DMS79 treated with DMSO at 0.1 percent for 48 hours (cell line): Measurements from ENCODE around the gene TNS3.

Experiments
- DNase-seq: peaks from one replicate; lab custom pipeline; 2025; lab: John Stamatoyannopoulos, UW

TNS3 gene

DNA sequence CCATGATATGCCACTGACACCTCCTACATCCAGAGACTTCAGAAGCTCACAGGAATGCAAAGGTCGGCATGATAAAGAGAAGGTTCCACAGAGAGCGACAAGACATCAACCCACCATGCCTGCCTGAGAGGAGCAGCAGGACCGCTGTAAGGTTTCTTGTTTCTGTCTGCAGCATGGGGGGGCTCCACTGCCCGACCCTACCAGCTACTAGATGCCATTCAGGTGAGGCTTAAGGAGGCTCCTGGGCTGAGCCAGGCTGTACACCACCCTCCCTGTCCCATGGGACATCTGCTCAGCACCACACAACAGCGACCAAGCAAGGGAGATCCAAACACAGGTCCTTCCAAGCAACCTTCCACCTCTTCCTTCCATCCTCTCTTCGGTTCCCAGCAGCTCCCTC is 234.6 kb downstream of the TNS3 start:
- DNase-seq, result no peak

DNA sequence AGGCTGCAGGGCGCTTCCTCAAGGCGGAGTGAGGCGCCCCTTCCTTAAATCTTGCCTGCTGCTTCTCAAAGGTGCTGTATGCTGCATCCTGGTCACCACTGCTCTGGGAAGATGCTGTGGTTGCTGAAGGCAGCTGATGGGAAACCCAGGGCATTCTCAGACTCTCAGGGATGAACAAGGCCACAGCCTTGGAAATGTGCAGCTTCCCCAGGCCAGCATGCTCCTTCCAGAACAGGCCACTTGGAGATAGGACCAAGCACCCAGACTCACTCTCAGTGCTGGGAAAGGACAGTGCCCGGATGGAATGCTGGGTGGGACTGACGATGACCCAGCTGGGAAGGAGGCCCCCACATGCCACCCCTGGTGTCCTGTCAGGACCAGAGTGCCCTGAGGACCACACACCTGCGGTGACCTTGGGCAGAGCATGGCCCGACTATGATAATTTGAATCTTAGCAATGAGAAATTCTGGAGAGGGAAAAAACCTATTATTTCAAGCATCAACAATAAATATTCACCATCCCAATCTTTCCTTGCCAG is 235.5 kb downstream of the TNS3 start:
- DNase-seq, result no peak

DNA sequence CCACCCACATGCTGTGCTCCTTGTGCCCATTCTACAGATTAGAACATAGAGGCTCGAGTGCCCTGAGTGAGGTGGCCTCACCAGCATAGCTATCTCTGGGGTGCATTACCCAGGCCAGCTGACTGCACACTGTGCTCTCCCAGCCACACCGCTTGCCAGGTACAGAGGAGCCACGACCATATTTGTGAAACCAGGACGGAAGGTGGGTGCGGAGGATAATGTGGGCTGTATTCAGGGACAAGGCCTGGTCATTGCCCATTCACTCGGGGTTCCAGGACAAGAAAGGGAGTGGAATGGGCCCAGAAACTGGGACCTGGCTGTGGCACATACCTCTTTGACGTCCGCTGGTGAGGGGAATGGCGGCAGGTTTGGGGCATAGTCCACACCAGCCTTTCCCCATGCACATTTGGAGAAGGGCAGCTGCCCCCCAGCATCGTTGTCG is 236.0 kb downstream of the TNS3 start:
- no peak for DNase-seq

DNA sequence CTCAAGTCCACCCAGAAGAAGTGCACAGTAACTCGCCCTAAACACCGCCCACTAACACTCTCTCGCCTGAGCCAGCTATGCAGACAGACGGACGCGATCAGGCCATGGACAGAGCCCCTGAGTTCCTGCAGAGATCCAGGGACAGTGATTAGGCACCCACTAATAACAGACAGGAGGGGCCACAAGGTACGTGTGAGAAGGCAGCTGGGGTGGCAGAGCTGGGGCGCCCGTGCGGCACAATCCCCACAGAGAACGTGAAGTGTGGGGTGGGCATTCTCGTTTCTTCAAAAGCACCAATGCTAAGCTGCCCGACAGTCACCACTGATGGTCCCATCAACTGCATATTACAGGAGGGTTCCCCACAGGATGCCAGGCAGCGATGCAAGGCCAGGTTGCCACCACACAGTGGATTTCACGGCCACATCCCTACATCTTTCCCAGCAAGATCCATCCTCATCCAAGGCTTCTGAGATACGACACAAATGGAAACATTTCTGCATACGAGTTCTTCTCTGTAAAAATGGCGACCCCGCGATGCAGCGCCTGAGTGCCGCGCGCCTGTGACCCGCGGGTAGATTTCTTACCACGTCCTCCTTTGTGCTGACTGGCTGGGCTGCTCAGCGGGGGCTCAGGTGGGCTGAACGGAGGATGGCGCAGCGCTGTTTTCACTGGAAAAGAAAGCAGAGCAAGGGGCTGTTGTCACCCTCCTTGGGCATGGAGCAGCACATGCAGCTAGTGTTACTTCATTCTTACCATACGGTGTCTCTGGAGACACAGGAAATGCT is 237.5 kb downstream of the TNS3 start:
- no peak for DNase-seq

DNA sequence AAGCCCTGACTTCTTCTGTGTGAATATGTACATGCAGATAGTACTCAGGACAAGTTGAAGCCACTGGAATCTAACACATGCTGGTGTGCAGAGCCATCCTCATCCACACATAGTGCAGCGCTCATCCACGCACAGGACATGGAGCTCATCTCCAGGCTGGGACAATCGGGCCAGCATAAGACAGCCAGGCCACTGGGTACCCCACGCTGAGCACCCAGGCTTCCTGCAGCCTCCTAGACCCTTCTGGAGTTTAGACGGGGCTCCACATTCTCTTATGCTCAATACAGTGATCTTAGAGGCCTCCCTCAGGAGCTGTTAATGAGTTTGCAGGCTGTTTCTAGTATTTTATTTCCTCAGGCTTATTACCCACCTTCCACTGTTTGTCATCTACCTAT is 238.9 kb downstream of the TNS3 start:
- no peak for DNase-seq

DNA sequence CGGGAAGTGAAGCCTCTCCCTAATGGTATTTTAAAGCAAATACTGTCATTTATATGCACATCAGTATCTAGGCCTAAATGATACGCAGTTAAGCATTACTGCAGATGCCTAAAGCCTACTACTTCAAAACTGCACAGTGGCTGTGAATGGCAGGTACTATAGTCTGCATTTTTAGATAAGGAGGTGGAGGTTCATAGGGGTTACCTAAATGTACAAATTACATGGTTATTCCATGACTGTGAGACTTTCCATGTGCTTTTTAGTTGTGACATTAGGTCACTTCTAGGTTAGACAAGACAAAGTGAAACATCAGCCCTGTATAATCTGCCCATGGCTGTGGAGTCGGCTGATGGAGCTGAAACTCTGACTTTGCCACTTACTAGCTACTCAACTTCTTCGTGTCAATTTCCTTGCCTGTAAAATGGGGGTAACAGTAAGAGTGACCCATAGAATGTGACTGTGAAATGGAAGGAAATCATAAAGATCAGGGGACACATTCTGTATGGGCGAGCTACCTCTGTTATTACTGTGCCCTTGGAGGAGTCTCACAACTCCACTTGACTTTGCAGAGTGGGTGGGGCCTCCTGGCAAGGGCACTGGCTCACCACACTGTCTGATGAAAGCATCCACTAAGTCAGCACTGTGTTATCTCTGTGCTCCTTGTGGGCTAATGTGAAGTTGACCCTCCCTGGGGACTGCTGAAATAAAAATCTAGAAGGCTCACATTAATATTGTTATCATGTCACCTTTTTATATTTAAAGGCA is 239.4 kb downstream of the TNS3 start:
- DNase-seq, result no peak

DNA sequence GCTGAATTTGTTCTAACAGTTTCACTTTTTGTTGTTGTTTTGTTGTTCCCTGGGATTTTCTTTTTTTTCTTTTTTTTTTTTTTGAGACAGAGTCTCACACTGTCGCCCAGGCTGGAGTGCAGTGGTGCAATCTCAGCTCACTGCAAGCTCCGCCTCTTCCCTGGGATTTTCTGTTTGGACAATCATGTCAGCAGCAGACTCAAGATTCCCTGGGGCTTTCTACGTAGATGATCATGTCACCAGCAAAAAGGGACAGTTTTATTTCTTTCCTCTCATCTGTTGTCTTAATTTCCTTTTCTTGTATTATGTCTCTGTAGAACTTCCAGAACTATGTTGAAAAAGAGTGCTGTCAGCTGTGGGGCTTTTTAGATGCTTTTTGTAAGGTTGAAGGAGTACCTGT is 241.4 kb downstream of the TNS3 start:
- no peak for DNase-seq

DNA sequence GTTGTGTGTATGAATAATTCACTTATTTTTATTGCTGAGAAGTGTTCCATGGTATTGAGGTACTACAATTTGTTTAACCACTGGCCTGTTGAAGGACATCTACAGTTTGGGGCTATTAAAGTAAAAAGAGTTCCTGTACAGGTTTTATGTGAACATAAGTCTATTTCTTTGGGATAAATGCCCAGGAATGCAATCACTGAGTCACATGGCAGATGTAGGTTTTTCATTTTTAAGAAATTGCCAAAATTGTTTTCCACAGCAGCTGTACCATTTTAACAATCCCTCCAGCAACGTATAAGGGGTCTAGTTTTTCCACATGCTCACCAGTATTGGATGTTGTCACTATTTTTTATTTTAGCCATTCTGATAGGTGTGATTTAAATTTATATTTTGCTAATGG is 243.9 kb downstream of the TNS3 start:
- DNase-seq, result no peak

DNA sequence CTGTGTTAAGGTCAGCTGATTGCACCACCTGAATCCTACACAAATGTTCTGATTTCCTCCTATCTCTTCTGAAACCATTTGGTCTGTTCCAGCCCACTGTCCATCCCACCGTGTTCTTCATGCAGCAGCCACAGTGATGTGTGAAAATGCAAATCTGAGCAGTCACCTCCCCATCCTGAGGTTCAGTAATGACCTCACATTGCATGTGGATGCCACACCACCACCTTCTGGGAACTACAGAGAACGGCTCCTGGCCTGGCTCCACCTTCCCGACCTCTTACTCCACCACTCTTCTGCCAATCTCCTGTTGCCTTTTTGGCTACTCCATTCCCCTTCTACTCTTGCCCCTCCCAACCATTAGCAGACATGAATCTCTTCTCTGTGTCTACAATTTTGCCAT is 244.4 kb downstream of the TNS3 start:
- no peak for DNase-seq

DNA sequence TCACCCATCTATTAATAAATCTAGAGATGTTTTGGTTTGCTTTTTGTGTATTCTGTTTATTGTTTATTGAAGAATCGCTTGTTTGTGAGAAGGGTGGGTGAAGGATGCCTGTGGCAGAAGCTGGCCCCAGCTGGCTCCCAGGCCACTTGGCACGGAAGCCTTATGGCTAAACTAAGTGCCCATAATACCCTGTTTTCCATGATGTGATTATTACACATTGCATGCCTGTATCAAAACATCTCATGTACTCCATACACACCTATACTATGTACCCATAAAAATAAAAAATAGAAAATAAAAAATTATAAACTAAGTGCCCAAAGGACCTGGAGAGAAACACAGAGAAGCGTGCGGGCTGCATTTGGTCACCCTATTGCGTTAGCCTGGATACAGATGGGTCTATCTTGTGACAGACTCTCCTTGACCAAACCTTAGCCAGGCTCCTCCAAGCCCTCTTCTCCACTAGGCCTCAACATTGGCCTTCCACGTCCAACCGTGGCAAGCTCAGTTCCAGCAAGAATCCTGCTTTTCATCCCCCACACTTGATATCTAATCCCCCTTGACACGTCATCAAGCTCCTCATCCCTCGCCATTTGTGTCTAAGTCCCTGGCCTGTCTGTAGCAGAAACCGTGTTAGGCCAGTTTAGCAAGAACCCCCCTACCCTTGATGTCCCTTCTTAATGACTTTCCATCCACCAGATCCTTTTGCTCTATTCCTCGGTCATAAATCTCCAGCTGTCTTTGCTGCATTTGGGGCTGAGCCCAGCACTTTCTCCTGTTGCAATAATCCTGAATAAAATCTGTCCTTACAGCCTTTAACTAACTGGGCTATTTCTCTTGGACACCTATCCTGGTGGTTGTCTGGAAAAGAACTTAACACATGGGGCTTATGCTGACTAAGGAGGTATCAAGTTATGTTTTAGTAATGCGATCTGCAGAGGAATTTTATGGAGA is 245.2 kb downstream of the TNS3 start:
- no peak for DNase-seq

DNA sequence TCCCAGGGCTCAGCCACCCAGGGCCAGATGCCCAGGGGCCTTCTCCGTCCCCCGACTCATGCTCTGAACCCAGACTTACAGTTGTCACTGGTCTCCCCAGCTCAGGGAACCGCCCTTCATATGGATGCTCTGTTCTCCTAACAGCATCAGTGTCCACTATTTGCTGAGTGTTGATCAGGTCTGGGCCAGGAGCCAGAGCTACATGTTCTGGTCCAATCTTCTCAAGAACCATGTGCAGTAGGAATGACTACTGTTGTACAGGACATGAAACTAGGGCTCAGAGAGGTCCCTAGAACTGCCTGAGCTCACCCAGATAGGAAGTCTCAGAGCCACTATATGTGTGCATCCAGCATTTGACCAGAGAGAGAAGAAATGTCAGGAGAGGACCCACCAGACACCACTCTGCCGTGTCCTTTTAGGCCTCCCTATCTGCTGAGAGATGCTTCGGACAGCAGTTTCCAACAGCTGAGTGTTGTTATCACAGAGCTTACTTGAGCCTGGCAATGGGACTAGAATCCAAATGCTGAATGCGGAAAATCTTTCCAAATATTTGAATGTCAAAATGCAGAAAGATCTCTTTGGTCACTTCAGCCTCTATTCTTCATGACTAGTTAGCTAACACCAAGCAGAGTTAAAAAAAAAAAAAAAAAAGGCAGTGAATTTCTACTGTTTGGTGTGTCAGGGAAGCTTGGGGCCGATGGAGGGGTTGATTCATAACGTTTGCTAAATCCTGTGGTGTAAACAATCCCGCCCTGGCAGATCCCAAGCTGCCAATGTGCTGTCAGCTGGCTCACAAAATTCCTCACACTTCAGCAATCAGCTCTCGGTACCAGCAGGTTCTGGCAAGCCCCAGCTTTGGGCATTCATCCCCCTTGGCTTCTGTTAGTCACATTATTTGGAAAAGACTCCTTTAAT is 246.1 kb downstream of the TNS3 start:
- DNase-seq, result no peak

DNA sequence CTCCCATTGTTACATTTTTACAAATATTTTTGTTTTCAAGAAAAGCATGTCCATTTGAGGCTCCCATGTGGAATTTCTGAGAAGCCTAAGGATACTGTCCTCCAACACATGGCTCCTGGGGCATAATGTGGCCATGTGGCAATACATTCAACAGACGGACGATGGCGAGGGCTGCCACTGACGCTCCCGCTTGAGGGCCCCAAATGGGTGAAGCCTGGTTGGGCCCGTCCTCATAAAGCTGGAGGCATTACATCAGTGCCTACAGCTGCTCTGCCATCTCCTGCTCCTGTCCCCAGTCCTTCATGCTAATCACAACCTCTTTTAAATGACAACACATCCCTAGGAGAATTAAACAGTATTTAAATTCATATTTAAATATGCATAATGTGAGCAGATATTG is 246.8 kb downstream of the TNS3 start:
- DNase-seq, result no peak

DNA sequence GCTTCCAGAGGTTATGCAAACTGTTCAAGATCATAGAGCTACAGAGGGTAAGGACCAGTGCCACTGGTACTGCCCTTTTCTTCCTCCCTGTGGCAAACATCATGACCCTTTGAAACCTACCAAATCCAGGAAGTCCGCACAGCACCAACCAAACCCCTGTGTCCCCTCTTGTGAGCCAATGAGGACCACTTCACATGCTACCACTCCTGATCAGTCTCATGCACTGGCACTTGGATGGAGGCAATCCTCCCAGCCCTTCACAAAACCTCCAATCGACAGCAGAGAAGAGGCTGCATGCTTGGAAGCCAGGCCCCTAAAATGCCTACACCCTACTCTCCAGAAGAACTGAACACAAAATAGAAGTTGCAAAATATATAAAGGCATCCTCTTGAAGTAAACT is 248.0 kb downstream of the TNS3 start:
- no peak for DNase-seq

DNA sequence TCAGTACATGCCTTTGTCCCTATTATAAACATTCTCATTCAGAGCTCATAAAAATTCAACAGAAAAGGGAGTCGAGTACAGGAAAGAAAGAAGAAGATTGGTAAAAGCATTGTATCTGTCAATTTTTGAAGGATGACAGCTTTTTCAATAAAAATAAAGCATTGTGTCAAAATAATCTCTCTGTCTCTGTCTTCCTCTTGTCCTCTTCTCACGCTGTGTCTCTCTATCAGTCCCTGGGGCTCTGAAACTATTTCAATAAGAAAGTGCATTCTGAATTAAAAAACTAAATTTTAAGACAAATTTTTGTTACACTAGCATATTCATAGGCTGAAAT is 248.4 kb downstream of the TNS3 start:
- DNase-seq, result no peak

DNA sequence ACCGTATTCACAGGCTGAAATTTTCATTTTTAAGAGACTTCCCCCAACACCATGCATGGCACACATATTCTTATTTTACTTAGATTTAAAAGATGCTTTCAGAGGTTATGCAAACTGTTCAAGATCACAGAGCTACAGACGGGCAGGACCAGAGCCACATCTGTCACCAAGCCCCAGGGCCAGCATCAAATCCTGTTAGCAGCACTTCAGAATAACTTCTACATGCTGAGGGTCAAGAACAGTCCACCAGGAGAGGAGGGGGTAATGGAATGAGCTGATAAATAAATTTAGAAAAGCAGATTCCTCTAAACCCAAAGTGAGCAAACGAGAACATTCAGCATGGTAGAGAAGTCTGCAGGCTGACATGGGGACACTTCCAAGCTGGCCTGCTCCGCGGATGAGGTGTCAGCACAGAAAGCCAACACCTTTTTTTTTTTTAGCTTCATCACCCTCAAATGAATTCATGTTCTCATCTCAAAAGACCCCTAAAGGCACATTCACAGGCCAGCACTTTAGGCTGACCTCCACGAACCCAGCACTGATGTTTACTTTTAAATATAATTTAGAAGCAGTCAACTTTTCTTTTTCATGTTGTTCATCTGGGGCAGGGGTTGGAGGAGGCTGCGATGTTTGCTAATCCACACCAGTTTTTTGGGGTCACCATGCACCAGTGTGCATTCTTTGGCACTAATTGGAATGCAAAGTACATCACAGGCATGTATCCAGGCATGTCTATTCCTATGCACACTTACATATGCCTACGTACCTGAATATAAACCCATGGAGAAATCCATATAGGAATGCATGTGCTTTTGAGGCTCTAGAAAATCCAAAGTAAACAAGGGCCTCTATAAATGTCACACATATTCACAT is 249.0 kb downstream of the TNS3 start:
- no peak for DNase-seq

DNA sequence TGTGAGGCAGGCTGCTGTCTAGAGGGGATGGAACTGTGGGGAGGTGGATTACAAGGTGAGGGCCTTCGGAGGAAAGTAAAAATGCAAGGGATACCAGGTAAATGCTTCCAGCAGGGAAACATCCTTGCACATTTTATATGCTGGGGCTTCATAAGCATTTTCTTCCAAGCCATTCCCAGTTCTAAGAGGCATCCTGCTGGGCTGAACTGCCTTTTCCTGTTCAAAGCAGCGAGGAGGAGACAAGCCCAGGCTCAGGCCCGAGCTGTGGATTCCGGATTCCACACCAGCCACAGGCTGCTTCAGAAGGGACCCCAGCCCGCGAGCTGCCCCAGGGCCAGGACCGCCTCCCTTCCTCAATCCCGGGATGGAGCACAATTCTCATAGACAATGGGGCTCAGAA is 249.7 kb downstream of the TNS3 start:
- no peak for DNase-seq

DNA sequence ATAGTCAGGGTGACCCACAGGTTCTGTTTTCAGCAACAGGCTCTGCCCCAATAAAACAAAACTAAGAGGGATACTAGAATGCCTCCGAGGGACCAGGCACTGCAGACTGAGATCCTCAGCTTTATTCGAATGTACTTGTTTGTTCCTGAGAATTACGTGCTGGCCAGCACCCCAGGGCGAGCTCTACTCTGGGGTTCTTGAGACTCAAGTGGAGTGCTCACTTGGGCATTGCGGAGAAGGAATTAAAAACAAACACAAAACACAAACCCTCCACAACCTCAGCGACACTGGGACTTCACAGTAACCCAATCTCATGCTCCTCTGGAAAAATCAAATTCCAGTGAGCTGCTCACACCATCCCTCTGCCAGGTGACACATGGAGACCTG is 250.7 kb downstream of the TNS3 start:
- DNase-seq, result no peak

DNA sequence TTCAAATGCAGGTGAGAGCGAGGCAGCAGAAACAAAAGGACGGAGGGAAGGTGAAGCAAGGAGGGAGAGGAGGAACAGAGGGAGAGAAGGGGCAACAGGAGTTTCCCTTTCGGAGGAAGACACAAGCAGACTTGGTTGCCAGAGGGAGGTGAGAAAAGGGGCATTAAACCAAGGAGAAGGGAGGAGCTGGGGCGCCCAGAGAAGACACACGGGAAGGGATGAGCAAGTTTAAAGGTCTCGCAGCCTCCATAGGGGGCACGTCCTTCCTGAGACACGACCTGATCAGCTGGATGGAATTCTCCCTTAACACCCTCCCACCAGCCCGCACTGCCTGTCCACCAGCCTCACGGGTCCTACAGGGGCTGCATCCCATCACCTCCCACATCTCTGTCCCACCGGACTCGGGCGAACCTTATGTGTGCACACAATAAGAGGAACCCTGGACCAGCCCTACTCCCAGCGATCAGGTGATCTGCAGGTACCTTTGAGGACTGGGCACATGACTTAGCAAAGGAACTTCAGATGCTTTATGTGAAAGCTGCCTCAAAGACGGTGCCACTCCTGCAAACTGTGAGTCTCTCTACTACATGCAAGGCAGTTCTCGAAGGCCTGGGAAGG is 251.2 kb downstream of the TNS3 start:
- DNase-seq, result no peak

DNA sequence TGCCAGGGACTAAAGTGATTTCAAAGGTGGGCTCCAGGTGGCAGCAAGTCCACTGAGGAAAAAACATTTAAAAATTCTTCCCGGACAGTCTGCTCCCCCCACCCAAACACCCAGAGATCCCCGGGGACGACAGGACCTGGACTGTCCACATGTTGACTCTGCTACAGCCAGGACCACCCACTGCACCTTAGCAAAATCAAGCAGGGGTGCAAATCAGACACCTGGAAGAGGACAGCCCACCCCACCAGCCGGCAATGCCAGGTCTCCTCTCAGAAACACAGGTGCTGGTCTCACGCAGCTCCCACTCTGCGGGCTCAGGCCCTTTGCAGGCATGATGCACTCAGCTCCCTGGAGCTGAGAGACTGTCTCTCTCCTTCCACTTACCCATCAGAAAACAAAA is 251.9 kb downstream of the TNS3 start:
- no peak for DNase-seq
